ENCODE measurements around the gene CES4A.

The CES4A gene

GRCh38 chr16:67013823-67014633 is 25.6 kb downstream of the CES4A start:
- TF ChIP-seq CTCF (conservative IDR thresholded peaks at IDR 0.05; ENCODE audit: low read length) (no peak; the same call in 1 of the 2 replicates), EZH2phosphoT487 (IDR thresholded peaks at IDR 0.05; ENCODE audit: borderline replicate concordance) (no peak)
- H4K20me1 ChIP-seq (ENCODE audit: insufficient read depth, low read length, poor library complexity, severe bottlenecking), result no peaks in the 10 kb centered on the region
- peak overlapping the region; percentile 79 for H3K4me2 ChIP-seq (ENCODE audit: low read depth, low read length, poor library complexity, severe bottlenecking)
- peaks cover 21% of the 10 kb centered on the region for H3K4me1 ChIP-seq (ENCODE audit: insufficient read depth, low read length, poor library complexity, severe bottlenecking)
- H3F3A ChIP-seq (ENCODE audit: low read depth), result no peaks in the 10 kb centered on the region
- H3K36me3 ChIP-seq (ENCODE audit: insufficient read depth, low read length), result no peaks in the 10 kb centered on the region
- peak overlapping the region; percentile 73 for H3K4me3 ChIP-seq (ENCODE audit: low read length, poor library complexity, severe bottlenecking)
- no peaks in the 10 kb centered on the region for H3K27me3 ChIP-seq (ENCODE audit: insufficient read depth, low read length, poor library complexity, severe bottlenecking)
- H3K9me2 ChIP-seq (replicated peaks; ENCODE audit: low read depth, low read length), result no peaks in the 10 kb centered on the region
- no peaks in the 10 kb centered on the region for H3K79me2 ChIP-seq (ENCODE audit: insufficient read depth, low read length)
- peak overlapping the region; percentile 71 for H3K9ac ChIP-seq (ENCODE audit: low read depth, low read length, poor library complexity, severe bottlenecking)
- H3K9me3 ChIP-seq (ENCODE audit: insufficient read depth, low read depth, low read length), result no peaks in the 10 kb centered on the region
- H2AFZ ChIP-seq (ENCODE audit: low read length), result peak overlapping the region; percentile 87

GRCh38 chr16:67014634-67015312 is 26.4 kb downstream of the CES4A start:
- H4K20me1 ChIP-seq (ENCODE audit: insufficient read depth, low read length, poor library complexity, severe bottlenecking), result no peaks in the 10 kb centered on the region
- H3F3A ChIP-seq (ENCODE audit: low read depth), result no peaks in the 10 kb centered on the region
- H3K4me3 ChIP-seq (ENCODE audit: low read length, poor library complexity, severe bottlenecking), result peak overlapping the region; percentile 73
- H3K9me2 ChIP-seq (replicated peaks; ENCODE audit: low read depth, low read length), result no peaks in the 10 kb centered on the region
- H3K79me2 ChIP-seq (ENCODE audit: insufficient read depth, low read length), result no peaks in the 10 kb centered on the region
- H3K27me3 ChIP-seq (ENCODE audit: insufficient read depth, low read length, poor library complexity, severe bottlenecking), result no peaks in the 10 kb centered on the region
- H3K36me3 ChIP-seq (ENCODE audit: insufficient read depth, low read length), result no peaks in the 10 kb centered on the region
- peak overlapping the region; percentile 71 for H3K9ac ChIP-seq (ENCODE audit: low read depth, low read length, poor library complexity, severe bottlenecking)
- TF ChIP-seq EZH2phosphoT487 (IDR thresholded peaks at IDR 0.05; ENCODE audit: borderline replicate concordance), result no peak
- TF ChIP-seq CTCF (conservative IDR thresholded peaks at IDR 0.05; ENCODE audit: low read length), result no peak
- peak overlapping the region; percentile 79 for H3K4me2 ChIP-seq (ENCODE audit: low read depth, low read length, poor library complexity, severe bottlenecking)
- peaks cover 21% of the 10 kb centered on the region for H3K4me1 ChIP-seq (ENCODE audit: insufficient read depth, low read length, poor library complexity, severe bottlenecking)
- H2AFZ ChIP-seq (ENCODE audit: low read length), result peak overlapping the region; percentile 87
- no peaks in the 10 kb centered on the region for H3K9me3 ChIP-seq (ENCODE audit: insufficient read depth, low read depth, low read length)

- no peaks in the 10 kb centered on the region for H3K27me3 ChIP-seq (ENCODE audit: insufficient read depth, low read length, poor library complexity, severe bottlenecking)
- H3K4me2 ChIP-seq (ENCODE audit: low read depth, low read length, poor library complexity, severe bottlenecking), result peak overlapping the region; percentile 79
- no peaks in the 10 kb centered on the region for H4K20me1 ChIP-seq (ENCODE audit: insufficient read depth, low read length, poor library complexity, severe bottlenecking)
- H3K9ac ChIP-seq (ENCODE audit: low read depth, low read length, poor library complexity, severe bottlenecking), result no peak overlapping the region
- no peaks in the 10 kb centered on the region for H3F3A ChIP-seq (ENCODE audit: low read depth)
- H3K79me2 ChIP-seq (ENCODE audit: insufficient read depth, low read length), result no peaks in the 10 kb centered on the region
- no peaks in the 10 kb centered on the region for H3K9me3 ChIP-seq (ENCODE audit: insufficient read depth, low read depth, low read length)
- peaks cover 21% of the 10 kb centered on the region for H3K4me1 ChIP-seq (ENCODE audit: insufficient read depth, low read length, poor library complexity, severe bottlenecking)
- no peak overlapping the region for H2AFZ ChIP-seq (ENCODE audit: low read length)
- H3K36me3 ChIP-seq (ENCODE audit: insufficient read depth, low read length), result no peaks in the 10 kb centered on the region
- no peaks in the 10 kb centered on the region for H3K9me2 ChIP-seq (replicated peaks; ENCODE audit: low read depth, low read length)
- TF ChIP-seq EZH2phosphoT487 (IDR thresholded peaks at IDR 0.05; ENCODE audit: borderline replicate concordance), result no peak
- peak; percentile 50 for TF ChIP-seq CTCF (conservative IDR thresholded peaks at IDR 0.05; ENCODE audit: low read length)
- no peak overlapping the region for H3K4me3 ChIP-seq (ENCODE audit: low read length, poor library complexity, severe bottlenecking)
Observed at GRCh38 chr16:67015313-67015731, 26.9 kb downstream of the CES4A start.

Measured in Loucy (cell line).